Activated CD4-positive, alpha-beta T cell treated with anti-CD3 and anti-CD28 coated beads, Interleukin-2, Interleukin-4, amounts not matched to agents 100 ng/mL and 50 ng/mL, durations not matched to agents 16 hours and 8 hours (primary cell): ENCODE measurements around the gene CFAP97D1.

ENCODE experiments used
- DNase-seq: peaks from one replicate; pipeline ENCODE4 v3.0.0-alpha.2; 2020; ENCODE audit warnings: low spot score

The CFAP97D1 gene

GRCh38 chr17:43780135-43780534, at the start of gene CFAP97D1:
Gene CFAP97D1, plus strand, starts transcription at chr17:43780435. Its CDS starts 28 bp downstream, at chr17:43780463.
- no peak for DNase-seq

- DNase-seq: no peak
Observed at GRCh38 chr17:43732958-43733357, 47.3 kb upstream of the CFAP97D1 start.

GRCh38 chr17:43733956-43734355, 46.3 kb upstream of the CFAP97D1 start:
- no peak for DNase-seq

- DNase-seq: no peak
Observed at GRCh38 chr17:43734376-43734775, 45.9 kb upstream of the CFAP97D1 start.

GRCh38 chr17:43736389-43736788, 43.8 kb upstream of the CFAP97D1 start:
- DNase-seq: no peak

GRCh38 chr17:43737722-43738121, 42.5 kb upstream of the CFAP97D1 start:
- no peak for DNase-seq

- no peak for DNase-seq
Observed at GRCh38 chr17:43740541-43740940, 39.7 kb upstream of the CFAP97D1 start.

GRCh38 chr17:43741636-43742035, 38.6 kb upstream of the CFAP97D1 start:
- no peak for DNase-seq

GRCh38 chr17:43745541-43745940, 34.7 kb upstream of the CFAP97D1 start:
- DNase-seq: no peak

- no peak for DNase-seq
Observed at GRCh38 chr17:43750153-43750552, 30.1 kb upstream of the CFAP97D1 start.

GRCh38 chr17:43753493-43754129, 26.6 kb upstream of the CFAP97D1 start:
- peak; percentile 34 for DNase-seq

GRCh38 chr17:43754947-43755346, 25.3 kb upstream of the CFAP97D1 start:
- DNase-seq: no peak

GRCh38 chr17:43755389-43755875, 24.8 kb upstream of the CFAP97D1 start:
- no peak for DNase-seq

- DNase-seq: no peak
Observed at GRCh38 chr17:43756201-43756600, 24.0 kb upstream of the CFAP97D1 start.

GRCh38 chr17:43757171-43757660, 23.0 kb upstream of the CFAP97D1 start:
- DNase-seq: no peak

GRCh38 chr17:43758086-43758485, 22.1 kb upstream of the CFAP97D1 start:
- DNase-seq: no peak

GRCh38 chr17:43758497-43759174, 21.6 kb upstream of the CFAP97D1 start, which contains the start of gene SOST:
Gene SOST, minus strand, starts transcription at chr17:43758791. Its CDS starts 50 bp downstream, at chr17:43758741.
- DNase-seq: no peak

- DNase-seq: no peak
Observed at GRCh38 chr17:43759836-43760235, 20.4 kb upstream of the CFAP97D1 start.

- DNase-seq: peak; percentile 92
Observed at GRCh38 chr17:43760254-43760852, 19.9 kb upstream of the CFAP97D1 start.

- peak; percentile 19 for DNase-seq
Observed at GRCh38 chr17:43766413-43767052, 13.7 kb upstream of the CFAP97D1 start.

- no peak for DNase-seq
Observed at GRCh38 chr17:43767053-43767712, 13.1 kb upstream of the CFAP97D1 start.

GRCh38 chr17:43767713-43768059, 12.5 kb upstream of the CFAP97D1 start:
- DNase-seq: no peak
